ENCODE measurements around the gene PER2.

Gene PER2

GRCh38 chr2:238322001-238322411, 33.6 kb upstream of the PER2 start:
- no peak for TF ChIP-seq CTCF (IDR thresholded peaks at IDR 0.05)
- H3K27ac ChIP-seq, result no peak overlapping the region
- no peaks in the 10 kb centered on the region for H3K27me3 ChIP-seq
- no peak for DNase-seq
- no peak overlapping the region for H3K4me3 ChIP-seq
- peaks cover 5 to 32% (median 14%) of the 10 kb centered on the region in 3 donors for H3K36me3 ChIP-seq
- H3K9me3 ChIP-seq, result no peaks in the 10 kb centered on the region
- intact Hi-C loops (cut with DNase I; ENCODE audit: low total_unique reads), result no loop called here
- H3K4me1 ChIP-seq, result peaks cover 0 to 26% (median 11%) of the 10 kb centered on the region in 4 donors

GRCh38 chr2:238321467-238321866, 33.1 kb upstream of the PER2 start:
- DNase-seq, result no peak
- Histone ChIP-seq H3K4me3 (peak overlapping the region; percentile 79 to 92), H3K27me3 (no peaks in the 10 kb centered on the region), H3K36me3 (peaks cover 0 to 26% (median 8%) of the 10 kb centered on the region in 3 donors), H3K27ac (peak overlapping the region in 1 of 2 donors; percentile 61), H3K4me1 (peaks cover 0 to 26% (median 11%) of the 10 kb centered on the region in 4 donors), H3K9me3 (no peaks in the 10 kb centered on the region)
- TF ChIP-seq CTCF (IDR thresholded peaks at IDR 0.05), result no peak
- intact Hi-C loops (cut with DNase I; ENCODE audit: low total_unique reads), result loop anchor here (2.0 kb wide), 1 partner anchor 33 kb away; the partner anchor contains the start of gene PER2

- Histone ChIP-seq H3K4me3 (peak overlapping the region; percentile 79 to 92), H3K4me1 (peaks cover 0 to 26% (median 11%) of the 10 kb centered on the region in 4 donors), H3K27ac (peak overlapping the region; percentile 61 to 78), H3K9me3 (no peaks in the 10 kb centered on the region), H3K27me3 (no peaks in the 10 kb centered on the region), H3K36me3 (peaks cover 0 to 19% (median 3%) of the 10 kb centered on the region in 3 donors)
- no peak for TF ChIP-seq CTCF (IDR thresholded peaks at IDR 0.05)
- no peak for DNase-seq
- intact Hi-C loops (cut with DNase I; ENCODE audit: low total_unique reads), result loop anchor here (2.0 kb wide), 1 partner anchor 32 kb away; the partner anchor contains the start of gene PER2
Observed at GRCh38 chr2:238320648-238321281, 32.4 kb upstream of the PER2 start.

GRCh38 chr2:238320246-238320647, 31.8 kb upstream of the PER2 start, which contains the start of gene TRAF3IP1:
TRAF3IP1 (plus strand) TSS chr2:238320518; CDS start chr2:238320663, 145 bp downstream.
- Histone ChIP-seq H3K36me3 (peaks cover 0 to 17% (median 0%) of the 10 kb centered on the region in 3 donors), H3K4me1 (peaks cover 0 to 26% (median 11%) of the 10 kb centered on the region in 4 donors), H3K27ac (peak within 1 kb of the TSS; percentile 61 to 78), H3K27me3 (no peaks in the 10 kb centered on the region), H3K4me3 (peak within 1 kb of the TSS; percentile 79 to 92), H3K9me3 (no peaks in the 10 kb centered on the region)
- TF ChIP-seq CTCF (IDR thresholded peaks at IDR 0.05), result peak in 1 of 2 experiments; percentile 14
- DNase-seq, result peak; percentile 90 to 94
- intact Hi-C loops (cut with DNase I; ENCODE audit: low total_unique reads), result loop anchor here (2.0 kb wide), 1 partner anchor 31 kb away; the partner anchor contains the start of gene PER2

- intact Hi-C loops (cut with DNase I; ENCODE audit: low total_unique reads), result no loop called here
- H3K9me3 ChIP-seq, result no peaks in the 10 kb centered on the region
- TF ChIP-seq CTCF (IDR thresholded peaks at IDR 0.05), result no peak
- no peak overlapping the region for H3K4me3 ChIP-seq
- peaks cover 0 to 3% of the 10 kb centered on the region in 2 donors for H3K27me3 ChIP-seq
- DNase-seq, result no peak
- no peaks in the 10 kb centered on the region for H3K36me3 ChIP-seq
- no peak overlapping the region for H3K27ac ChIP-seq
- H3K4me1 ChIP-seq, result peaks cover 0 to 9% (median 4%) of the 10 kb centered on the region in 4 donors
Observed at GRCh38 chr2:238315031-238315595, 26.7 kb upstream of the PER2 start.
